ENCODE data around the gene KRT6C.

KRT6C gene

GRCh38 chr12:52518574-52519386, 45.2 kb upstream of the KRT6C start:
- no peak for TF ChIP-seq CTCF (conservative IDR thresholded peaks at IDR 0.05; ENCODE audit: low read depth, low read length)
- DNase-seq (ENCODE audit: low read depth) = no peak
- no peak overlapping the region for H3K4me3 ChIP-seq (ENCODE audit: low read length)

GRCh38 chr12:52517888-52518287, 44.3 kb upstream of the KRT6C start:
- H3K4me3 ChIP-seq (ENCODE audit: low read length) = no peak overlapping the region
- no peak for TF ChIP-seq CTCF (conservative IDR thresholded peaks at IDR 0.05; ENCODE audit: low read depth, low read length)
- DNase-seq (ENCODE audit: low read depth) = no peak

GRCh38 chr12:52517005-52517835, 43.6 kb upstream of the KRT6C start:
- DNase-seq (ENCODE audit: low read depth) = no peak
- TF ChIP-seq CTCF (conservative IDR thresholded peaks at IDR 0.05; ENCODE audit: low read depth, low read length) = no peak
- no peak overlapping the region for H3K4me3 ChIP-seq (ENCODE audit: low read length)

GRCh38 chr12:52515927-52516831, 42.6 kb upstream of the KRT6C start:
- no peak overlapping the region for H3K4me3 ChIP-seq (ENCODE audit: low read length)
- DNase-seq (ENCODE audit: low read depth) = no peak
- TF ChIP-seq CTCF (conservative IDR thresholded peaks at IDR 0.05; ENCODE audit: low read depth, low read length) = no peak

GRCh38 chr12:52515319-52515646, 41.7 kb upstream of the KRT6C start:
- no peak for TF ChIP-seq CTCF (conservative IDR thresholded peaks at IDR 0.05; ENCODE audit: low read depth, low read length)
- DNase-seq (ENCODE audit: low read depth) = no peak
- no peak overlapping the region for H3K4me3 ChIP-seq (ENCODE audit: low read length)

- no peak overlapping the region for H3K4me3 ChIP-seq (ENCODE audit: low read length)
- DNase-seq (ENCODE audit: low read depth) = no peak
- TF ChIP-seq CTCF (conservative IDR thresholded peaks at IDR 0.05; ENCODE audit: low read depth, low read length) = no peak
These were observed 41.1 kb upstream of the KRT6C start for GRCh38 chr12:52514471-52515318.

Data from retinal pigment epithelial cell (primary cell).